DOHH2 (cell line): ENCODE data around the gene BDH1.

Experiments used
- CTCF ChIP-seq: fragments of 200-600 bp; sonication (generic); IDR thresholded peaks from one replicate; pipeline ENCODE4 v1.5.1; 2014; ENCODE audit warnings: antibody characterized with exemption, mild to moderate bottlenecking, low read depth, low read length; ENCODE audit not compliant: poor library complexity, severe bottlenecking
- EZH2phosphoT487 ChIP-seq: fragments of 200-600 bp; sonication (generic); IDR thresholded peaks from 2 replicates; pipeline ENCODE4 v1.6.1; 2017; ENCODE audit warnings: borderline replicate concordance, mild to moderate bottlenecking, antibody characterized with exemption, low read length, moderate library complexity, mixed read lengths

- TF ChIP-seq CTCF (no peak), EZH2phosphoT487 (no peak)
These were observed 91.0 kb downstream of the BDH1 start for GRCh38 chr3:197464794-197465193.
